IMR-90 (cell line): ENCODE results near the gene ATG7. TPM values are rescaled to one million over a fixed set of nuclear protein-coding genes. Genes with fewer than 3 reads are reported as not detected.

Experiments used
- ATAC-seq: fragments of 200-7000 bp; cut with Tn5 transposase; 2 replicates; pipeline ENCODE4 v1.9.1; 2020; ENCODE audit warnings: low read depth, mild to moderate bottlenecking, moderate library complexity
- BruUV-seq: library from RNA; stranded (reverse); fragments of 400-500 nt; replicated peaks from 2 replicates; lab custom pipeline; 2021; lab: Mats Ljungman, UMichigan
- CTCF ChIA-PET: fragments of 300-600 bp; formaldehyde crosslinking; extraction: SDS; loops from one replicate; lab custom pipeline; 2021; ENCODE audit warnings: antibody characterized with exemption; lab: Yijun Ruan, JAX
- POLR2A ChIA-PET: fragments of 300-600 bp; sonication (Branson Sonifier 250); formaldehyde crosslinking; loops from one replicate; lab custom pipeline; 2022; ENCODE audit warnings: antibody characterized with exemption; ENCODE audit not compliant: unreplicated experiment; lab: Charles Lee
- DNase-seq: peaks from one replicate; pipeline ENCODE4 v3.0.0; 2013
- H2AFZ ChIP-seq: replicated peaks from 2 replicates; pipeline ENCODE3; 2013; ENCODE audit warnings: low read length, mild to moderate bottlenecking; ENCODE audit not compliant: poor library complexity
- H2AK5ac ChIP-seq: 2 replicates; pipeline ENCODE4 v1.6.1; 2013; ENCODE audit warnings: low read depth, low read length, inconsistent platforms
- H2AK9ac ChIP-seq: replicated peaks from 2 replicates; pipeline ENCODE3; 2013; ENCODE audit warnings: mild to moderate bottlenecking, low read depth, low read length, moderate library complexity; ENCODE audit not compliant: poor library complexity
- H2BK120ac ChIP-seq: 2 replicates; pipeline ENCODE4 v1.6.1; 2013; ENCODE audit warnings: low read depth, low read length, inconsistent platforms
- H2BK15ac ChIP-seq: 3 replicates; pipeline ENCODE4 v1.6.1; 2013; ENCODE audit warnings: low read depth, low read length, inconsistent platforms
- H2BK20ac ChIP-seq: 2 replicates; pipeline ENCODE4 v1.6.1; 2013; ENCODE audit warnings: low read depth, mild to moderate bottlenecking, inconsistent platforms, low read length, moderate library complexity
- H2BK5ac ChIP-seq: 2 replicates; pipeline ENCODE4 v1.6.1; 2013; ENCODE audit warnings: mild to moderate bottlenecking, low read depth, low read length, inconsistent platforms; ENCODE audit not compliant: poor library complexity, severe bottlenecking
- H3K14ac ChIP-seq: replicated peaks from 2 replicates; pipeline ENCODE4 v1.6.1; 2013; ENCODE audit warnings: low read depth, low read length, inconsistent platforms
- H3K18ac ChIP-seq: 2 replicates; pipeline ENCODE4 v1.6.1; 2013; ENCODE audit warnings: low read depth, low read length, control low read depth
- H3K23ac ChIP-seq: 2 replicates; pipeline ENCODE4 v1.6.1; 2013; ENCODE audit warnings: low read depth, low read length, inconsistent platforms
- H3K27ac ChIP-seq: 2 replicates; pipeline ENCODE4 v1.5.1; 2013; ENCODE audit warnings: mild to moderate bottlenecking, control low read depth, low read length; ENCODE audit not compliant: insufficient read depth
- H3K27me3 ChIP-seq: 2 replicates; pipeline ENCODE4 v1.6.1; 2013; ENCODE audit warnings: low read length; ENCODE audit not compliant: control insufficient read depth, insufficient read depth
- H3K36me3 ChIP-seq: 2 replicates; pipeline ENCODE4 v1.6.1; 2013; ENCODE audit warnings: low read length, mixed read lengths; ENCODE audit not compliant: control insufficient read depth, insufficient read depth
- H3K4ac ChIP-seq: 2 replicates; pipeline ENCODE4 v1.6.1; 2013; ENCODE audit warnings: low read depth, low read length, inconsistent platforms
- H3K4me1 ChIP-seq: 2 replicates; pipeline ENCODE4 v1.6.1; 2013; ENCODE audit warnings: low read length, mixed read lengths; ENCODE audit not compliant: control insufficient read depth, insufficient read depth
- H3K4me2 ChIP-seq: 2 replicates; pipeline ENCODE4 v1.6.1; 2013; ENCODE audit warnings: low read depth, mild to moderate bottlenecking, control low read depth, low read length, moderate library complexity
- H3K4me3 ChIP-seq: 2 replicates; pipeline ENCODE4 v1.5.1; 2013; ENCODE audit warnings: low read depth, mild to moderate bottlenecking, control low read depth, low read length, moderate library complexity; ENCODE audit not compliant: insufficient read depth
- H3K56ac ChIP-seq: 2 replicates; pipeline ENCODE4 v1.6.1; 2013; ENCODE audit warnings: low read length, inconsistent platforms; ENCODE audit not compliant: insufficient read depth; ENCODE audit errors: extremely low read depth
- H3K79me1 ChIP-seq, 2 experiments: 2 replicates each; pipeline ENCODE4 v1.6.1; 2013; ENCODE audit warnings: low read length in 2 of 2, inconsistent platforms in 1 of 2, low read depth in 1 of 2
- H3K9ac ChIP-seq: 2 replicates; pipeline ENCODE4 v1.6.1; 2013; ENCODE audit warnings: low read depth, low read length, control low read depth
- H3K9me1 ChIP-seq: 2 replicates; pipeline ENCODE4 v1.6.1; 2013; ENCODE audit warnings: low read length, inconsistent platforms; ENCODE audit not compliant: insufficient read depth
- H3K9me3 ChIP-seq: 2 replicates; pipeline ENCODE4 v1.6.1; 2013; ENCODE audit warnings: low read length; ENCODE audit not compliant: control insufficient read depth, insufficient read depth
- H4K20me1 ChIP-seq: 2 replicates; pipeline ENCODE4 v1.6.1; 2013; ENCODE audit warnings: low read length, inconsistent platforms; ENCODE audit not compliant: insufficient read depth
- H4K5ac ChIP-seq: 2 replicates; pipeline ENCODE4 v1.6.1; 2013; ENCODE audit warnings: mild to moderate bottlenecking, low read depth, low read length, control low read depth
- H4K8ac ChIP-seq, 2 experiments: 2 replicates each; pipeline ENCODE4 v1.6.1; 2013; ENCODE audit warnings: low read depth in 2 of 2, low read length in 2 of 2, control low read depth in 1 of 2, inconsistent platforms in 1 of 2
- H4K91ac ChIP-seq: 2 replicates; pipeline ENCODE4 v1.6.1; 2013; ENCODE audit warnings: low read depth, low read length, inconsistent platforms; ENCODE audit not compliant: insufficient read depth
- BHLHE40 ChIP-seq: fragments of 150-350 bp; IDR thresholded peaks from 2 replicates; pipeline ENCODE4 v1.6.1; 2016; ENCODE audit warnings: mild to moderate bottlenecking, low read depth, low read length
- CEBPB ChIP-seq: IDR thresholded peaks from 2 replicates; pipeline ENCODE4 v1.6.1; 2012; ENCODE audit warnings: low read depth, low read length, improper control_type of control experiment
- CHD1 ChIP-seq: IDR thresholded peaks from 2 replicates; pipeline ENCODE4 v1.6.1; 2012; ENCODE audit warnings: low read depth, low read length, improper control_type of control experiment
- ELK1 ChIP-seq: fragments of 150-350 bp; IDR thresholded peaks from 2 replicates; pipeline ENCODE4 v1.6.1; 2016; ENCODE audit warnings: low read depth, mild to moderate bottlenecking, low read length, moderate library complexity, borderline replicate concordance
- FOS ChIP-seq: fragments of 150-350 bp; IDR thresholded peaks from 2 replicates; pipeline ENCODE4 v1.6.1; 2016; ENCODE audit warnings: low read depth, low read length
- MAFK ChIP-seq: IDR thresholded peaks from 2 replicates; pipeline ENCODE4 v1.6.1; 2012; ENCODE audit warnings: low read depth, low read length, improper control_type of control experiment
- MAZ ChIP-seq: IDR thresholded peaks from 2 replicates; pipeline ENCODE4 v1.6.1; 2012; ENCODE audit warnings: low read depth, mild to moderate bottlenecking, low read length, improper control_type of control experiment, moderate library complexity, borderline replicate concordance
- MXI1 ChIP-seq: IDR thresholded peaks from 2 replicates; pipeline ENCODE4 v1.6.1; 2012; ENCODE audit warnings: low read depth, mild to moderate bottlenecking, low read length, moderate library complexity, borderline replicate concordance
- NFE2L2 ChIP-seq: fragments of 150-350 bp; IDR thresholded peaks from 2 replicates; pipeline ENCODE4 v1.6.1; 2016; ENCODE audit warnings: low read depth, mild to moderate bottlenecking, low read length
- POLR2A ChIP-seq: IDR thresholded peaks from 2 replicates; pipeline ENCODE4 v1.6.1; 2012; ENCODE audit warnings: mild to moderate bottlenecking, low read depth, low read length
- RAD21 ChIP-seq: IDR thresholded peaks from 2 replicates; pipeline ENCODE4 v1.6.1; 2012; ENCODE audit warnings: low read length, improper control_type of control experiment
- RCOR1 ChIP-seq: IDR thresholded peaks from 2 replicates; pipeline ENCODE4 v1.6.1; 2012; ENCODE audit warnings: mild to moderate bottlenecking, low read length, improper control_type of control experiment; ENCODE audit not compliant: insufficient replicate concordance
- RFX5 ChIP-seq: IDR thresholded peaks from 2 replicates; pipeline ENCODE4 v1.8.0; 2012; ENCODE audit warnings: low read depth, mild to moderate bottlenecking, low read length, moderate library complexity
- SMC3 ChIP-seq: fragments of 150-350 bp; IDR thresholded peaks from 2 replicates; pipeline ENCODE4 v1.6.1; 2016; ENCODE audit warnings: low read depth, mild to moderate bottlenecking, antibody characterized with exemption, low read length, moderate library complexity
- USF2 ChIP-seq: fragments of 150-350 bp; IDR thresholded peaks from 2 replicates; pipeline ENCODE4 v1.6.1; 2017; ENCODE audit warnings: mild to moderate bottlenecking, antibody characterized with exemption, low read length, low read depth
- WGBS, 2 experiments: methylation state at CpG; one replicate each; pipeline versions ENCODE4 v1.1.5 to v1.1.7; 2013; ENCODE audit warnings: missing lambda C conversion rate in 2 of 2; ENCODE audit not compliant: insufficient read length in 1 of 2; ENCODE audit errors: extremely low coverage in 2 of 2; 5-methylcytosine and 5-hydroxymethylcytosine counted together
- dilution Hi-C: fragments of 300-500 bp; cut with HindIII; formaldehyde crosslinking; loops from one replicate; pipeline ENCODE4 v1.14.3; 2018; ENCODE audit warnings: low sequenced_read_pairs; ENCODE audit not compliant: unreplicated experiment
- in situ Hi-C: fragments of 300-500 bp; cut with MboI; formaldehyde crosslinking; loops from 3 replicates; pipeline ENCODE4 v1.14.3; 2019; ENCODE audit warnings: low sequenced_read_pairs, inconsistent platforms, mixed read lengths
- intact Hi-C: fragments of 100-400 bp; cut with micrococcal nuclease; formaldehyde crosslinking; loops from 2 replicates; pipeline ENCODE4 v1.10.0; 2022
- polyA plus RNA-seq, 3 experiments: library from polyadenylated mRNA; depleted of rRNA; stranded (reverse); fragments of >200 nt; gene quantifications; 2 replicates each; pipeline ENCODE4 v1.2.3, GENCODE V29; 2012; ENCODE audit warnings: low replicate concordance in 1 of 3
- total RNA-seq: library from RNA; depleted of rRNA; stranded (reverse); fragments of >200 nt; gene quantifications from 2 replicates; pipeline ENCODE4 v1.2.3, GENCODE V29; 2012
- TF ChIP-seq, protein P1 (sequence below): conservative IDR thresholded peaks from 2 replicates; pipeline ENCODE4 v1.5.1; 2012; ENCODE audit warnings: mild to moderate bottlenecking, low read depth, low read length, improper control_type of control experiment

Gene ATG7
- total and polyA plus RNA-seq, 2 of the 4 experiments (the other 2 are of a cell fraction), result 15.6 to 51.4 TPM

DNA sequence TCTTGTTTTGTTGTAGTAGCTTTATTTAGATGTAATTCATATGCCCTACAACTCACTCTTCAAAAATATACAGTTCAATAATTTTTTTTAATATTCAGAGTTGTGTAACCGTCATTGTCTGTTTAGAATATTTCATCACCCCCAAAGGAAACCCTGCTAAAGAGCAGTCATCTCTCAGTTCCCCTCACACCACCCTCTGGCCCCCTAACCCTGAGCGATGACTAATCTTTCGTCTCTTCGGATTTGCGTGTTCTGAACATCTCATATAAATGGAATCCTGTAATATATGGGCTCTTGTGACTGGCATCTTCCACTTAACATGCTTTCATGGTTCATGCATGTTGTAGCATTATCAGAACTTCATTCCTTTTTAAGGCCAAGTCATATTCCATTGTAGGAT, 183.8 kb downstream of the ATG7 start:
- Histone ChIP-seq H3K79me1 (peaks cover 4 to 42% of the 10 kb centered on the region in 2 experiments; a peak in 3 of 4 replicates), H3K4ac (no peak overlapping the region), H3K23ac (no peak overlapping the region; the same call in 1 of the 2 replicates), H2AFZ (no peak overlapping the region), H2AK5ac (no peak overlapping the region), H2BK5ac (peak overlapping the region; percentile 70), H3K18ac (peak overlapping the region; percentile 52; the same call in 1 of the 2 replicates), H3K27me3 (no peaks in the 10 kb centered on the region), H3K27ac (no peak overlapping the region), H4K5ac (no peak overlapping the region; the same call in 1 of the 2 replicates), H3K56ac (no peak overlapping the region), H4K20me1 (no peaks in the 10 kb centered on the region), H3K4me2 (peak overlapping the region; percentile 18; the same call in 1 of the 2 replicates), H3K14ac (peak overlapping the region; percentile 43; the same call in 1 of the 2 replicates), H3K9ac (no peak overlapping the region), H3K9me1 (peaks cover 13% of the 10 kb centered on the region), H3K4me1 (peaks cover 17% of the 10 kb centered on the region), H3K9me3 (no peaks in the 10 kb centered on the region), H3K36me3 (no peaks in the 10 kb centered on the region), H2BK20ac (peak overlapping the region; percentile 79; the same call in 1 of the 2 replicates), H3K4me3 (no peak overlapping the region), H2BK15ac (peak overlapping the region; percentile 4; the same call in 1 of the 3 replicates), H2BK120ac (peak overlapping the region; percentile 73), H4K91ac (no peak overlapping the region), H4K8ac (peak overlapping the region in 1 of 2 experiments; percentile 61; a peak in 1 of 4 replicates), H2AK9ac (no peak overlapping the region)
- no CpG with 5 or more reads among the region's 5 CpGs for WGBS, 2 experiments
- intact Hi-C loops (no loop called here), in situ Hi-C loops (no loop called here), dilution Hi-C loops (no loop called here)
- ChIA-PET POLR2A (no interaction called here), CTCF (no interaction called here)
- ATAC-seq, result peak; percentile 68
- no TSS peak for BruUV-seq
- TF ChIP-seq CHD1, result no peak
- TF ChIP-seq RAD21, result no peak
- TF ChIP-seq CEBPB, result peak; percentile 90
- TF ChIP-seq USF2, result no peak
- no peak for TF ChIP-seq SMC3
- TF ChIP-seq MAFK, result no peak
- TF ChIP-seq MXI1, result no peak
- no peak for TF ChIP-seq RFX5
- 0 out of 2 replicates have a peak, but pooled peaks have one; percentile 26 for TF ChIP-seq BHLHE40
- TF ChIP-seq, protein P1, sequence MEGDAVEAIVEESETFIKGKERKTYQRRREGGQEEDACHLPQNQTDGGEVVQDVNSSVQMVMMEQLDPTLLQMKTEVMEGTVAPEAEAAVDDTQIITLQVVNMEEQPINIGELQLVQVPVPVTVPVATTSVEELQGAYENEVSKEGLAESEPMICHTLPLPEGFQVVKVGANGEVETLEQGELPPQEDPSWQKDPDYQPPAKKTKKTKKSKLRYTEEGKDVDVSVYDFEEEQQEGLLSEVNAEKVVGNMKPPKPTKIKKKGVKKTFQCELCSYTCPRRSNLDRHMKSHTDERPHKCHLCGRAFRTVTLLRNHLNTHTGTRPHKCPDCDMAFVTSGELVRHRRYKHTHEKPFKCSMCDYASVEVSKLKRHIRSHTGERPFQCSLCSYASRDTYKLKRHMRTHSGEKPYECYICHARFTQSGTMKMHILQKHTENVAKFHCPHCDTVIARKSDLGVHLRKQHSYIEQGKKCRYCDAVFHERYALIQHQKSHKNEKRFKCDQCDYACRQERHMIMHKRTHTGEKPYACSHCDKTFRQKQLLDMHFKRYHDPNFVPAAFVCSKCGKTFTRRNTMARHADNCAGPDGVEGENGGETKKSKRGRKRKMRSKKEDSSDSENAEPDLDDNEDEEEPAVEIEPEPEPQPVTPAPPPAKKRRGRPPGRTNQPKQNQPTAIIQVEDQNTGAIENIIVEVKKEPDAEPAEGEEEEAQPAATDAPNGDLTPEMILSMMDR, result no peak
- no peak for TF ChIP-seq POLR2A
- TF ChIP-seq NFE2L2, result no peak
- TF ChIP-seq RCOR1, result no peak
- TF ChIP-seq ELK1, result no peak
- peak; percentile 81 for TF ChIP-seq FOS
- peak; percentile 30; the same call in 1 of the 2 replicates for TF ChIP-seq MAZ
- DNase-seq, result peak; percentile 94
